ENCODE data around the gene RTL1. TPM values are rescaled to one million over a fixed set of nuclear protein-coding genes. Genes with fewer than 3 reads are reported as not detected.

RTL1 gene
- total RNA-seq, 1 experiment from 2014 or later: 0.24 TPM

DNA sequence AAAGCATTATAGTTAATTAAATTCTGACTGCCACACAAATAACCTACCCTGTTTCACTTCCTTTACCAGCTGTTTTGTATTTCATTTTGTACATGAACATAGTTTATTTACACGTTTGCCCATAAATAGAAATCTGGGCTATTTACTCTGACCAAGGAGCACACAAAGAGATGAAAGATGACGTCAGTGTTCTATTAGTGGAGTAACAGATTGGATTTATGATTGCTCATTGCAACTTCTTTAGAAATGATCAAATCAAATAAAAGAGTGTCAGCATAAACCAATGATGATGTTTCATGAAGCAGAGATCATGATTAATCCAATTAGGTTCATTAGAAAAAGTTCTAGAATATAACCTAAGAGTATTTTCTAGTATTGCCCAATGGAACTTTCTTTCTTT, 12.0 kb upstream of the RTL1 start:
- DNase-seq: no peak
- intact Hi-C loops (cut with micrococcal nuclease; ENCODE audit: unreplicated experiment): no loop called here
- H3K27me3 Mint-ChIP-seq (ENCODE audit: unreplicated experiment): no peaks in the 10 kb centered on the region

DNA sequence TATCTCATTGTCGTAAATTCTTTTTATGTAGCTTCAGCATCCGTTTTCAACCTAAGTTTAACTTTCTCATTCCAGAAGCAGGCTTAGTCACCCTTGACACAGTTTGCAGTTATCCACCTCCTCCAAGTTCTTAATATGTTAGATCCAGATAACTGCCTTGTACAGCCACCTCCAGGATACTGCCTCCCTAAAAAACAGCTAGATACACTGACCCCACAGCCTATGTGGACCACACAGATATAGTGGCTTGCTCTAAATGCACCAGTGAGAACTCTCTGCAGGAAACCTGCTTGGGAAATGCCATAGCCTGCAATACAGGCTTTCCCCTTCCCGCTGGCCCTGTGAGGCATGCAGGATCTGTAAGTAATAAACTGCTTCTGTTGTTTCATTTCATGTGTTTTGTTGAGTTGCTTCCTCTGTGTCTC, 11.1 kb upstream of the RTL1 start:
- CTCF ChIA-PET: no interaction called here
- no peaks in the 10 kb centered on the region for H3K9me3 Mint-ChIP-seq (ENCODE audit: low read depth, unreplicated experiment)
- no peak overlapping the region for H3K27ac Mint-ChIP-seq (ENCODE audit: unreplicated experiment)
- BruUV-seq (replicated peaks): no TSS peak
- H3K4me1 Mint-ChIP-seq (ENCODE audit: low read depth, unreplicated experiment): peaks cover 27% of the 10 kb centered on the region
- intact Hi-C loops (cut with micrococcal nuclease; ENCODE audit: unreplicated experiment): no loop called here
- no peak overlapping the region for H3K4me3 Mint-ChIP-seq (ENCODE audit: low read depth, unreplicated experiment)
- H3K27me3 Mint-ChIP-seq (ENCODE audit: unreplicated experiment): no peaks in the 10 kb centered on the region
- no peak for DNase-seq
- no peaks in the 10 kb centered on the region for H3K36me3 Mint-ChIP-seq (ENCODE audit: insufficient read depth, unreplicated experiment)
- TF ChIP-seq, protein P1, sequence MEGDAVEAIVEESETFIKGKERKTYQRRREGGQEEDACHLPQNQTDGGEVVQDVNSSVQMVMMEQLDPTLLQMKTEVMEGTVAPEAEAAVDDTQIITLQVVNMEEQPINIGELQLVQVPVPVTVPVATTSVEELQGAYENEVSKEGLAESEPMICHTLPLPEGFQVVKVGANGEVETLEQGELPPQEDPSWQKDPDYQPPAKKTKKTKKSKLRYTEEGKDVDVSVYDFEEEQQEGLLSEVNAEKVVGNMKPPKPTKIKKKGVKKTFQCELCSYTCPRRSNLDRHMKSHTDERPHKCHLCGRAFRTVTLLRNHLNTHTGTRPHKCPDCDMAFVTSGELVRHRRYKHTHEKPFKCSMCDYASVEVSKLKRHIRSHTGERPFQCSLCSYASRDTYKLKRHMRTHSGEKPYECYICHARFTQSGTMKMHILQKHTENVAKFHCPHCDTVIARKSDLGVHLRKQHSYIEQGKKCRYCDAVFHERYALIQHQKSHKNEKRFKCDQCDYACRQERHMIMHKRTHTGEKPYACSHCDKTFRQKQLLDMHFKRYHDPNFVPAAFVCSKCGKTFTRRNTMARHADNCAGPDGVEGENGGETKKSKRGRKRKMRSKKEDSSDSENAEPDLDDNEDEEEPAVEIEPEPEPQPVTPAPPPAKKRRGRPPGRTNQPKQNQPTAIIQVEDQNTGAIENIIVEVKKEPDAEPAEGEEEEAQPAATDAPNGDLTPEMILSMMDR (IDR thresholded peaks at IDR 0.05; ENCODE audit: unreplicated experiment): no peak

More for the DNA sequence above, 12.0 kb upstream of the RTL1 start:
- Mint-ChIP-seq H3K9me3 (ENCODE audit: low read depth, unreplicated experiment) (no peaks in the 10 kb centered on the region), H3K36me3 (ENCODE audit: insufficient read depth, unreplicated experiment) (no peaks in the 10 kb centered on the region), H3K4me1 (ENCODE audit: low read depth, unreplicated experiment) (peaks cover 27% of the 10 kb centered on the region), H3K27ac (ENCODE audit: unreplicated experiment) (no peak overlapping the region), H3K4me3 (ENCODE audit: low read depth, unreplicated experiment) (no peak overlapping the region)
- CTCF ChIA-PET: no interaction called here
- TF ChIP-seq, protein P1 (IDR thresholded peaks at IDR 0.05; ENCODE audit: unreplicated experiment): no peak
- BruUV-seq (replicated peaks): no TSS peak

DNA sequence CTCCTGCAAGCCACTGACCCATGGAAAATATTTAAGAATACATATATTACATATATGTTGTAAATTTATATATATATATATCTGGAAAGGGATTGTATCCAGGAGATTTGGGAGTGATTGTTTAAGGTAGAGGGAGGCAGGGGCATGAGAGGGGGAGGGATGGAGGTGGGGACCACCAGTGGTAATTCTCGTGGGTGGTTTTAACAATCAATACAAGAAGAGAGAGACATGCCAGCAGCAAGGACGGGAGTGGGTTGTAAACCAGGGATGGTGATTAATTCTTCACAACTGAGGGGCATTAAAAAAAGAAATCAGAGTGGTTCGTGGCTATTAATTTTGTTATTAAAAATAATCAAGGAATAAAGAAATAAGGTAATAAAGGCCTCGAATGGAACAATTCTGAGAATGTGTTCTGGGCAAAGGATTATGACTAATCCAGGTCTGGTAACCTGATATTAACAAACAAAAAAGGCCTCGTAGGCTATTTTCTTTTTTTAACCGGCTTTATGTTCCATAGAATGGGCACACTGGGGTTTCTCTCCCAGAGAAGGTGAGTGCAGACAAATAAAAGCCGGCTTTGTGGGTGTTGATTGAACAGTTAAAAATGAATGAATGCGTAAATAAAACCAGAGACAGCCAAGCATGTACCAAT, 8.3 kb upstream of the RTL1 start:
- Mint-ChIP-seq H3K36me3 (ENCODE audit: insufficient read depth, unreplicated experiment) (no peaks in the 10 kb centered on the region), H3K27ac (ENCODE audit: unreplicated experiment) (no peak overlapping the region), H3K9me3 (ENCODE audit: low read depth, unreplicated experiment) (no peaks in the 10 kb centered on the region), H3K4me1 (ENCODE audit: low read depth, unreplicated experiment) (peaks cover 27% of the 10 kb centered on the region), H3K27me3 (ENCODE audit: unreplicated experiment) (no peaks in the 10 kb centered on the region), H3K4me3 (ENCODE audit: low read depth, unreplicated experiment) (no peak overlapping the region)
- intact Hi-C loops (cut with micrococcal nuclease; ENCODE audit: unreplicated experiment): no loop called here
- CTCF ChIA-PET: no interaction called here
- DNase-seq: no peak
- TF ChIP-seq, protein P1 (IDR thresholded peaks at IDR 0.05; ENCODE audit: unreplicated experiment): no peak
- no TSS peak for BruUV-seq (replicated peaks)

DNA sequence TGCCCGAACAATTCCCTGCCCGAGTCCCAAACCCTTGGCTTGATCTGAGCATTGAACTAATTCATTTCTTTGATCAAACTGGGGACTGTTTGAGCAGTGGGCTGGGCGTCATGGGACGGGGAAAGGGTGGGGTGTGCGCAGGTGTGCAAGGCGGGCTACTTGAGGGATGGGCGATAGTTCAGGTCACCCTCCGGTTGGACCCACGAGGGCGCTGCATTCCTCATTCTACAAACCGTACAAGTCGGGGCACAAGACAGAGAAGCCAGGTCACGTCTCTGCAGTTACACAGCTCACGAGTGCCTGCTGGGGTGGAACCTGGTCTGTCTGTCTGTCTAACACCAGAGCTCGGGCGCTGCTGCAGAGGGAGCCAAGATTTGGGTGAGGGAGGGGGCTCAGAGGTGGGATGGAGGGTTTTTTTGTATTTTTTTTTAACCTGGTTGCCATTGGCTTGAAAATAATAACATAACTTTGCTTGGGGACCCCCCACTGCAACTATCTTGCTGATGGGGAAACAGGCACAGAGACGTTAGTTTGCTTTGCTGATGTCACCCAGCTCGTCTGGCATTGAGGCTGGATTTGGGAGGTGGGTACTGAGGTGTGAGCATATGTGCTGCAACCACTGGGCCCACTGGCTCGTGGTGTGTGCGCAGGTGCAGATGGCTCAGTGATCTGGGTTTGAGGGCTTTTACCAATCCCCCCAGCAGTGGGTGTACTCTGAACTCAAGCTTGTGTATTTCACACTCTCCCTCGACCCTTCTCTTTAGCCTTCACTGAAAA, 7.6 kb upstream of the RTL1 start:
- BruUV-seq (replicated peaks): no TSS peak
- Mint-ChIP-seq H3K27ac (ENCODE audit: unreplicated experiment) (no peak overlapping the region), H3K36me3 (ENCODE audit: insufficient read depth, unreplicated experiment) (no peaks in the 10 kb centered on the region)

More for the DNA sequence above, 7.6 kb upstream of the RTL1 start:
- TF ChIP-seq, protein P1 (IDR thresholded peaks at IDR 0.05; ENCODE audit: unreplicated experiment): no peak
- Mint-ChIP-seq H3K27me3 (ENCODE audit: unreplicated experiment) (no peaks in the 10 kb centered on the region), H3K4me1 (ENCODE audit: low read depth, unreplicated experiment) (peaks cover 28% of the 10 kb centered on the region), H3K4me3 (ENCODE audit: low read depth, unreplicated experiment) (no peak overlapping the region), H3K9me3 (ENCODE audit: low read depth, unreplicated experiment) (no peaks in the 10 kb centered on the region)
- intact Hi-C loops (cut with micrococcal nuclease; ENCODE audit: unreplicated experiment): no loop called here
- CTCF ChIA-PET: no interaction called here
- no peak for DNase-seq
